ENCODE results near the gene UVRAG.
"Not testable (repeated sequence)": the region's sequence is repeated elsewhere in the genome, so short reads cannot be mapped to it uniquely, and the experiment has no call there.

The UVRAG gene

DNA sequence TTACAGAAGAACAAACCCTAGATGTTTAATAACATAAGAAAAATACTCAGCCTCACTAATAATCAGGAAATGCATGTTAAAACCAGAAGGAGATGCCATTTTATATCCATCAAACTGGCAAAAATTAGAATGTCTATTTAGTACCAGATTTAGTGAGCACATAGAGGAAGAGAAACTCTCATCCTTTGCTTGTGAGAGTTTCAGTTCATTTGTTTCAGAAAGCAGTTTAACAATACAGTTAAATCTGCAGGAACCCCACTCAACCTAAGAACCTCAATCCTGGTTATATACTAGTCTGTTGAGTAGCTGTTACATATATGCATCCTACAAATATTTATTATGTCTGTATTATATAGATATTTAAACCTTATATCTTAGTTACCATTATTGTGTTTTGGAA, 218.7 kb downstream of the UVRAG start:
- DNase-seq, result no peak

DNA sequence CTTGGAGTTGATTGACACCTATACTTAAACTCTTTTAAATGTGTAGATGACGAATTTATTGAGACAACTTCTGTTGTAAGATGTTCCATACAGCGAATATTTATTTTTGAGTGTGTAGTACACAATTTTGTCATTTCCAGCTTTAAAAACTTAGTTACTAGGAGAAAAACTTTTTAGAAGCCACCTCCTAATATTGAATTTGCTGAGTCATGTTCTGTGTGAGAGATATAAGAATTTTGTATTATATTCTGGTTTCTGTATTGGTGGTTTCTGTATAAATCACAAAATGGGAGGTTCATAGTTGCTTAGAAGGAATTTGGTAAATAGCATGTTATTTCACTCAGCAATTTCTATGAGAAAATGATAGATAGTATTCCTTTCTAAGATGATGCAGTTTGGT, 220.0 kb downstream of the UVRAG start:
- DNase-seq, result no peak

DNA sequence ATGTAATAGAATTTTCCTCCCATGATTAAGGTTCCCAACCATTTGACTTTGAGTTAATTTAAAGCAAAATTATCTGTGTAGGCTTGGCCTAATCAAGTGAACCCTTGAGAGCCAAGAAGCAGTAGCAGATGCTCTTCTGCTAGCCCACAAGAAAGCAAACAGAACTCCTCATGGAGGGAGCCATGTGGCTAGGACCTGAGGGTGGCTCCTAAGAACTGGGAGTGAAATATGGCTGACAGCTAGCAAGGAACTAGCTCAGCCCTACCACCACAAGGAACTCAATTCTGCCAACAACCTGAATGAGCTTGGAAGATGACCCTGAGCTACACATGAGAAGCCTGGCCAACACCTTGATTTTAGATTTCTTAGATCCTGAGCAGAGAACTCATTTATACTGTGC, 223.6 kb downstream of the UVRAG start:
- no peak for DNase-seq

DNA sequence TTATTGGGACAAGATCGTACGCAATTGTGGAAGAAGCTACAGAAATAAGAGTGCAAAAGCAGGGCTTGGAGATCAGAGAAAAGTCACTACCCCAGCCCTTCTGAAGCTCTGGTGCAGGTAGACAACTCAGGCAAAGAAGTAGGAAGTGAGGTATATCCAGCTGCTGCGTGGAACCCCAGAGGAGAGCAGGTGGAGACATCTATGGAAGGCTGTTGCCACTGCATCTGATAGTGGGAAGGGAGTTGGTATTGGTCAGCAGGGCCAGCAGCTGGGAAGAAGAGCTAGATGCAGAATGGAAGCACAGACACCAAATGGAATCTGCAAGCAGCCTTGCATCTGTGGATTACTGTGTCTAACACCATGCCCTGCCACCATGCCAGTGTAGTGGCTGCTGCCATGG, 226.2 kb downstream of the UVRAG start:
- no peak for DNase-seq

DNA sequence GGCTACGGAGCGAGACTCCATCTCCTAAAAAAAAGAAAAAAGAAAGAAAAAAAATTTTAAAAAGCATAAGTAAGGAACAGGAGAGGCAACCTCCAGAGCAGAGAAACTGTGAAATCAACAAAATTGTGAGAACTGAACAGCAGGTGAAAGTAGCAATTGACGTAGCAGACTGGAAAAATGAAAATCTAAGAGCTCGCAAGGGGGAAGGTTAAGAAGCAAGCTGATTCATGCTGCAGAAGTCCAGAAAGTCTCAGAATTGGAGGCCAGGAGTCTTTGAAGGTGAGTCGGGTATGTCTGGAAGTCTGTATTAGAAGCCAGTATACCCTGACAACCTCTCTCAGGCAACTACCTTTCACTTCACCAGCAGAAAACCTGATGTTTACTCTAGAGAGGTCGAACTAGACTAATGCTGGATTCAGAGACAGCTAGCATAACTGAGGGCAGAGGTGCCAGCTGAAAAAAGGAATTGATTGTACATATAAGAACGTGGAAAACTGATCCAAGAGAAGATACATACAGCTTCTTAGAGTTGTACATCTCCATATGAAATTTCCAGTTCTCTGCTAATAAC, 229.8 kb downstream of the UVRAG start:
- DNase-seq, result no peak

DNA sequence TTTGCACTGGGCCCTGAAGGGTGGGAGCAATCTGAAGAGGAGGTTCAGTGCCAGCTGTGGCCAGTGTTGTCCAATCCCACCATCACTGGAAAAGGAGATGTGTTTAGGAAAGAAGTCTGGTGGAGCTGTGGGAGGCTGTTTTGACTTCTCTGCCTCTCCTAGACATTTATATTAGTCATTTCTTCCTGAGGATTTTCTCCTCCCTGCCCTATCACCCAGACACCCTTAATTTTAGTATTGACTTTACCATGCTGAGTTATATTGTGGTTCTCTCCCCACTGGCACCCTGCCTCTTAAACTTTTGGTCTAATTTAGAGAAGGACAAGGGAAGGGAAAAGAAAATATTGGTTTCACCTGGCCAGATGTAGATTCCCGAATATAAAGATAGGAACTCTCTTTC, 232.2 kb downstream of the UVRAG start:
- DNase-seq, result no peak

DNA sequence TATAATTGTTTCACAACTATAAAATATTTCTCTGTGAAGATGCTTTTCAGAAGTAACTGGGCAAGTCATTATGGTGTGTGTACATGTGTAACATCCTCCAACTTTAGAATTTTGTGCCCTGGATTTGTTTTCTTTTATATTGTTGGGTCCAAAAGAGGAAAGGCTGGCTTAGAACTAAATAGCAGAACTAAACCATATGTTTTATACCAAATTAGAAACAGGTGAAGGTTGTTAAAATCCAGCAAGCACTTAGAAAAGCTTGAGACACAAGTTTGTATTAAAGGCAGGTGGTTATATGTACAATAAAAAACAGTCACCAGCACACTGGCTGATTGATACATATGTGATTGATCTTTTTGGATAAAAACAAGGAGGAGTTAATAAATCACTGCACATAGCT, 232.8 kb downstream of the UVRAG start:
- DNase-seq, result no peak

DNA sequence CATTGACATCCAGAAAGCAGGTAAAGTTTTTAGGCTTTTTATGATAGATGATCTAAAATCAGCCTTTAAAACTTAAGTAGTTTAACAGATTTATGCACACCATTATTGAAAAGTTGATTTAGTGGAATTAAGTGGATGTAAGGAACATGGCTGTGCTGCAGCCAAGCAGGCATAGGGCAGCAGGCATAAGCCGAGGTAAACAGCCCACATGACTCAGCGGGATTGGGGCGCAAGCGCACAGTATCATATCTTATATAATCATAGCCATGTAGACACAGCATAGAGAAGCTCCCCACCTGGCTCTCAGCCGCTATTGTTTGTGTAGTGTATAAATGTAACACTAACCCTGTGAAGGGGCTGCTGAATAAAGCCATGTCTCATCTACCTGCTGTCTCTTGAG, 233.8 kb downstream of the UVRAG start:
- DNase-seq, result no peak

DNA sequence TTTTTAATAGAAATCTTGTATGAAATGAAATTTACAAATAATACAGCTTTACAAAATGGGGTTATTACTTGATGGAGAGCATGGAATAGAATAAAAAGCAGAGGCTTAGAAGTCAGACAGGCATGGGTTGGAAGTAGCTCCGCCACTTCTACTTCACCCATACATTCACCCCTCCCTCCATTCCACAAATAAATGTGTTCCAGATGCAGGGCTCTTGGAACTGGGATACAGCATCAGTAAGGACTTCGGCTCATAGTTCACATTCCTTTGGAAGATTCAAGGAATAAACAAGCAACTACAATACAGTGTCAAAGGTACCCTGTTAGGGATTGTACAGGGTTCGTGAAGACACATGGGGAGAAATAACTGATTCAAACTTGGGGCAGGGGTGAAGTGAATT, 234.5 kb downstream of the UVRAG start:
- DNase-seq, result no peak

DNA sequence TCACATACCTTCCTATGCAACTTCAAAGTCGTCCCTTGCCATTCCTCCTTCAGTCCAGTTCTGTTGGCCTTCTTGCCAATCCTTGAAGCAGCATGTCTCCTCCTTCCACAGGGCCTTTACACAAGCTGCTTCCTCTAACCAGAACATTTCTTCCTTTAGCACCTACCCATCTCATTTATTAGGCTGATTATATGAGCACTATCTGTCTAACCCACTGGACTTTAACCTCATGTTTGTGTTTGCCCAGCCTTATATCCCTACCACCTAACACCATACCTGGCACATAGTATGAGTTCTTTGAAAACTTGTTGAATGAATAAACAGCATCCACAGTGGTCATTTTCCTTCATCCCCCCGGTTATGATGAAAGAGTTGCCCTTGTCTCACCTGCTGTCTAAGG, 236.9 kb downstream of the UVRAG start:
- no peak for DNase-seq

DNA sequence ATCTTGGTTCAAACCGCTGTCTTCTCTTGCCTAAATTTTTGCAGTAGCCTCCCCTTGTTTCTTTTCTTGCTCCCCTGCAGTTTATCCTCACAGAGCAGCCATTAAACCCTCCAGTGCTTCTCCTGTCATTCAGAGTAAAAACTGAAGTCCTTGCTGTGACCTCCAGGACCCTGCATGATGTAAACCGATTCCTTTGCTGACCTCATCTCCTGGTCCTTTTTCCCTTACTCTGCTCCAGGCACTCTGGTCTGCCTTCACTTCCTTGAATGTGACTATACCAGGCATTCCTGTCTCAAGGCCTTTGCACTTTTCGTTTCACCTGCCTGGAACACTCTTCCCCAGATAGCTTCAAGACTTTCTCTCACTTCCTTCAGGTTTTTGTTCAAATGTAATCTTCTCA, 239.3 kb downstream of the UVRAG start:
- DNase-seq, result no peak

DNA sequence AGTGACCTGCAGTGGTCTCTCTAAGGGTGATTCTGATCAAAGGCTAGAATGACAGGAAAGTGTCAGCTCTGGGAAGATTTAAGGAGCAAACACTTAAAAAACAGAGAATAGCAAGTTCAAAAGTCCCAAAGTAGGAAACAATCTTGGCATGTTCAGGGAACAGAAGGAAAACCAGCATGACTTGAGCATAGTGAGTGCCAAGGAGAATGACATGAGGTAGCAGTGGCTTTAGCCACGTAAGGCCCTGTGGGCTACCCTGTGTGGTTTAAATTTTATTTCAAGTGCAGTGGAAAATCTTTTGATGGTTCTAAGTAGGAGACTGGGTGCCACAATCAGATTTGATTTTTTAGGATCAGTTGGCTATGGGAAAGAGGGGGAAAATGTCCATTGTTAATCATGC, 241.9 kb downstream of the UVRAG start:
- peak in 1 of 2 experiments; percentile 2 for DNase-seq

DNA sequence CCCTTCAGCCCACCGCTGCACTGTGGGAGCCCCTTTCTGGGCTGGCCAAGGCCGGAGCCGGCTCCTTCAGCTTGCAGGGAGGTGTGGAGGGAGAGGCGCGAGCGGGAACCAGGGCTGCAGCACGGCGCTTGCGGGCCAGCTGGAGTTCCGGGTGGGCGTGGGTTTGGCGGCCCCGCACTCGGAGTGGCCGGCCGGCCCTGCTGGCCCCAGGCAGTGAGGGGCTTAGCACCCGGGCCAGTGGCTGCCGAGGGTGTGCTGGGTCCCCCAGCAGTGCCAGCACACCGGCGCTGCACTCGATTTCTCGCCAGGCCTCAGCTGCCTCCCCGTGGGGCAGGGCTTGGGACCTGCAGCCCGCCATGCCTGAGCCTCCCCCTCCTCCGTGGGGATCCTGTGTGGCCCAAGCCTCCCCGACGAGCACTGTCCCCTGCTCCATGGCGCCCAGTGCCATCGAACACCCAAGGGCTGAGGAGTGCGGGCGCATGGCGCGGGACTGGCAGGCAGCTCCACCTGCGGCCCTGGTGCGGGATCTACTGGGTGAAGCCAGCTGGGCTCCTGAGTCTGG, 245.5 kb downstream of the UVRAG start:
- DNase-seq, result not testable (repeated sequence)

DNA sequence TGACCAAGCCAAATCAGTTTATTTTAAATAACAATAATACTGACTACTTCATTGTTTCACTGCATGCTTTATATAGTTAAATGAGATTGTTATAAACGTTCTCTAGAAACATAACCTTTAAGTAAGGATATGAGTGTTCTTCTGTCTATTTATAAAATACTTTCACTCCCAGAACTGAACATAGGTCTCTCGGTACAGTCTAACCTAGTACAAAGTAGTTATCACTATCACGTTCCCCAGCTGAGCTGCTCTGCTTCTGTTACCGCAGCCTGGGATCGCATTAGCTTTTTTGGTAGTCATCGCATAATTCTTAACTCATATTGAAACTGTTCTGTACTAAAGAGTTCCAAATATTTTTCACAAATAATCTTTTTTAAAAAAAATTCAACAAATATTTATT, 247.7 kb downstream of the UVRAG start:
- DNase-seq, result no peak

DNA sequence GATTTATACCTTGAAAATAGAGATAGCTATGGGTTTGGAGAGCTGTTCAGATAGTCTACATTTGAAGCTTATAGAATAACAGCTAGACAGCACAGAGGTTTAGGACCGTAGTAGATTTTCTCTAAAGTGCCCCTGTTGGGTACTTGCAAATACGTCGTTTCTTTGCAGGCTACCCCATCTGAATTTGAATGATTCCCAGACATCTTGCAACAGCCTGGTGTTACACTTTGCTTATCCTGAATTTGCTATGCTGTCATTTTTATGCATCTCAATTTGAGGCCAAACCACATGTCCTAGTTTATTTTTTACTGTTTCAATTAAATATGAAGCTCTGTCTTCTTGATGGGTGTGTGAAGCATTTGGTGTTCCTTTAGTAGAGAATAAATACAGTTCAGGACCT, 249.2 kb downstream of the UVRAG start:
- DNase-seq, result no peak

DNA sequence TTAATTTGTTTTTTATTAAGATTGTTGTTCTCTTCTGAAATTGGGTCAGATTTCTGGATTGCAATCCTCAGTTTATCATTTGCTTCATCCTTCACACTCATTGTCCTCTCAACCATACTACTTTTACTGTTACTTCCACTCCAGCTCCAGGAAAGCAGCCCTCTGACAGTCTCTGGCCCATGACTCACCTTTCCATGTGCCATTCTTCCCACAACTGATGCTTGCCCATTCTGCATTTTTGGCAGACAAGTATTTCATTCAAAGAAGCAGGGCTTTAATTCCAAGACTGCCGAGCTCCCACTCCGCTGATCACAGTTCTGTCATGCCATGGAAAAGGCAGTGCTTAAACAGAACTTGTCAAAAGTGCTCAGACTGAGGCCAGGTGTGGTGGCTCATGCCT, 252.1 kb downstream of the UVRAG start:
- DNase-seq, result no peak

DNA sequence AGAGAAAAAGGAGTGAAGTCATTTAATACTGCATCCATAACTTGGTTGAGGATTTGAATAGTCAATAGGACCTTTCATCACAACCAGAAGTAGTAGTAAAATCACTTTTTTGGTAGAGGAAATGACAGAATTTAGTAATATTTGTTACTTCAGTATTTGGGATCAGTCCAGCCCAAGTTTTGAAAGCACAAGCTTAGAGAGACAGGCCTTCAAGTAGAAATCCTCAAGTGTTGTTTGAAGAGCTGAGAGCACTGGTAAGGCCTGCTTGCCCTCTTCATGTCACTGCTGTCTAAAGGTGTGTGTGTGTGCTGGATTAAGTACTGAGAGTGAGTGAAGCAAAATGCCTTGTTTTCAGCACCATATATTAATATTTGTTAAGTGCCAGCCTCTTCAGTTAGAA, 254.0 kb downstream of the UVRAG start:
- no peak for DNase-seq

DNA sequence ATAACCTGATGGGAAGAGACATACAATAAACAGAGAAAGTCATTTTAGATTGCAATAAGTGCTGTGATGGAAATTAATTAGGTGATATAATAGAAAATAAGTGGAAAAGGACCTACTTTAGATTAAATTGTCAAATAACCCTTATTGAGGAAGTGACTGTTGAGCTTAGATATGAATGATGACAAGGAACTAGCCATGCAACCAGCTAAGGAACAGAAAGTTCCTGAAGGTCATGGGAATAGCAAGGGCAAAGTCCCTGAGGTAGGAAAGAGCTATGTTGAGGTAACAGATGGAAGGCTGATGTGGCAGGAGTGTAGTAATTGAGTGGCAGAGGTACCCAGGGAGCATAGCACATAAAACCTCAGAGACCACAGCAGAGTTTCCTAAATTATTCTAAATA, 256.1 kb downstream of the UVRAG start:
- no peak for DNase-seq

DNA sequence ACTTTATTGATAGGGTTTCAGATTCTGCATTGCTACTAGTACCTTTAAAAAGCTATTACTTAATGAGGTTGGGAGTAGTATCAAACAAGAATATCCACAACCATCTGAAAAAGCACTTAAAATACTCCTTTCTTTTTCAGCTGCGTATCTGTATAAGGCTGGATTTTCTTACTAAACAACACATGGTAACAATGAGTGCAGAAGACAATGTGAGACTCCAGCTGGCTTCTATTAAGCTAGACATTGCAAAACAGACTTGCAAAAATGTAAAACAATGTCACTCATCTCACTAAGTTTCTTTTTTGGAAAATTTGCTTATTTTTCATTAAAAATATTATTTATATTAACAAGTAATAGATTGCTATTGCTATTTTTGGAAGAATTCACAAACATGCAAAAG, 258.7 kb downstream of the UVRAG start:
- no peak for DNase-seq

DNA sequence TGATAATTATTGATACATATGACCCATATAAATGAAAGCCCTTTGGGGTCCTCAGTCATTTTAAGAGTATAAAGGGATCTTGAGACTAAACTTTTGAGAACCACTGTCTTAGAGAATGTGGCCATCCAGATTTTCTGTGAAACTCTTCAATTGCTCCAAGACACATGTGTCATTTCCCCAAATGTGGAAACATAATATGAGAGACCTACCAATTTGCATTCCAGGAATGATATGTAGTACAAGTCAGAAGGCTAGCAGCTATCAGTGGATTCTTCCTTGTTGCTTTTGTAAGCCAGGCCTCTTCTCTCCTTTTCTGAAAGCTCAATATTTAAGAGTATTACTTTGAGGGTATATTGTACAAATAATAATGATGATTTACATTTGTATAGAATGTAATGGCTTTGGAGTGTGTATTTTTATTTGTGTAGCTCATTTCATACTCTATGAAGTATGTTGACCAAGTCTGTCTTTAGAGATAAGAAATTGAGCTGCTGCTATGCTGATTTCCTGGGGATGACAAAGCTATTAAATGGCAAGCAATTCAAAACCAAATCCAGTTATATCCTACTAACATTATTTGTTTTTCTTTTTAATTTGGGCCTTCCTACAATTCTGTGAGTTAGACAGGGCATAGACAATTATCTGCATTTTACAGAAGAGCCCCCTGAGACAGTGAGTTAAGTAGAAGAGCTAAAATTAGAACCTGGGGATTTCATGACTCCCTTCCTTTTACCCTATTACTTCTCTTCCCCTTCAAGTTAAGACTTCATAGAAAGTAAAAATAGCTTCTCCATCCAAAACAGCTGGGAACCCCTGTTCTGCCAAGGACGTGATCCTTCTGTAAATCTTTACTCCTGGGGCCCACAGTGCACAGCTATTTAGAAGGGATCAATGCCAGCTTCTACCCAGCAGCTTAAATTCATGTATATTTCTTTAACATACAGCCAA, 259.4 kb downstream of the UVRAG start:
- DNase-seq, result no peak

DNA sequence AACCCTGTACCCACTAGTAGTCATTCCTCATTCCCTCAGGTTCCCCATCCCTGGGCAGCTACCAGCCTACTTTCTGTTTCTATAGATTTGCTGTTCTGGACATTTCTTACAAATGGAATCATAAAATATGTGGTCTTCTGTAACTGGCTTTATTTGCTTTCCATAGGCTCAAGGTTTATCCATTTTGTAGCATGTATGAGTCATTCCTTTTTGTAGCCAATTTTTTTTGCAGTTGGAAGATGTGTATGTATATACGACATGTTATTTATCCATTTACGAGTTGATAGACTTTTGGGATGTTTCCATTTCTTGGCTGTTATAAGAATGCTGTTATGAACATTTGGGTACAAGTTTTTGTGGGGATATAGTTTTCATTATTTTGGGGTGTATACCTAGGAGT, 260.7 kb downstream of the UVRAG start:
- DNase-seq, result no peak

DNA sequence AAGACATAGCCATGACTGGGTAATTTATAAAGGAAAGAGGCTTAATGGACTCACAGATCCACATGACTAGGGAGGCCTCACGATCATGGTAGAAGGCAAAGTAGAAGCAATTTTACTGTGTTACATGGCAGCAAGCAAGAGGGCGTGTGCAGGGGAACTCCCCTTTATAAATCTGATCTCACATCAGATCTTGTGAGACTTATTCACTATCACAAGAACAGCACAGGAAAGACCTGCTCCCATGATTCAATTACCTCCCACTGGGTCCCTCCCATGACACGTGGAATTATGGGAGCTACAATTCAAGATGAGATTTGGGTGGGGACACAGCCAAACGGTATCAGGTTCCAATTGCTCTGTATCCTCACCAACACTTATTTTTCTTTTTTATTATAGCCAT, 261.2 kb downstream of the UVRAG start:
- DNase-seq, result not testable (repeated sequence)

DNA sequence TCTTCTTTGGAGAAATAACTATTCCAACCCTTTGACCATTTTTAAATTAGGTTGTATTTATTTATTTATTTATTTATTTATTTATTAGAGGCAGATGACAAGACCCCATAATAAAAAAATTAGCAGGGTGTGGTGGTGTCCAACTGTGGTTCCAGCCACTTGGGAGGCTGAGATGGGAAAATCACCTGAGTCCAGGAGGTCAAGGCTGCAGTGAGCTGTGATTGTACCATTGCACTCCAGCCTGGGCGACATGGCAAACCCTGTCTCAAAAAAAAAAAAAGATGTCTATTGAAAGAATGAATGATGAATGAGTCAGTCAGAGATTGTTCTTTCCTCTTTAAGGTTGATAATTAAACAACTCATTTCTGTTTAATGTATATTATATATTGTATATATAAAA, 261.7 kb downstream of the UVRAG start:
- no peak for DNase-seq

DNA sequence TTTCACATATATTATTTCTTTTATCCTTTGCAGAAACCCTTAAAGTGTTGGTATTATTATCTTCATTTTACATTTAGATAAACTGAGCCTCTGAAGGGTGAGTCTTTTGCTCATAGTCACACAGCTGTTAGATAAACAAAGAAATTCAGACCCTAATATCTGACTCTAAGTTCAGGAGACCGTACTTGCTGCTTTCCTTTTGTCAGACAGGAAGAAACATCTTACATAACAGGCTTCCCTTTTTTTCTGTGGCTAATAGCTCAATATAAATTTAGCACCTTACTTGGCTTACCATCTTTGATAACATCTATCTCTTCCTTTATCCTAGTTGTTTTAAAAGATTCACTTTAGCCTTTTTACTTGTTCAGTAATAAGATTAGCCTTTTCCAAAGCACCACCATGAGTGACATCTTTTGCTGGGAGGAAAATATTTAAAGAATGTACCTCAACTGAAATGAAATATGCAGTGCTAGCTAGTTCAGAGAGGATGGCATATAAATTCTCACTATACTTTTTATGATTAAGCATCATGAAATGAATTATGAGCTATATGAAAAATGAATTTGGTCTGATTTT, 262.7 kb downstream of the UVRAG start:
- DNase-seq, result no peak

All from cerebellar nuclear complex (tissue), 1 donor.